Body of pancreas (tissue), 4 donors: ENCODE data around the gene ARHGEF35.
A peak's percentile ranks its signal among the peaks of the same experiment; 100 is the strongest.
"Not testable (repeated sequence)": the region's sequence is repeated elsewhere in the genome, so short reads cannot be mapped to it uniquely, and the experiment has no call there.

Experiments used
- CTCF ChIP-seq, 7 experiments: fragments of 450-650 bp in 4 of 7; fragments of 200-600 bp in 3 of 7; sonication (generic) in 3 of 7; IDR thresholded peaks; one replicate each; pipeline ENCODE4 v1.5.1; 2016 to 2019; ENCODE audit warnings: antibody characterized with exemption in 7 of 7
- POLR2A ChIP-seq, 3 donors: fragments of 450-650 bp; IDR thresholded peaks; one replicate each; pipeline ENCODE4 v1.6.1; 2016; ENCODE audit warnings: antibody characterized with exemption in 3 of 3, mild to moderate bottlenecking in 2 of 3

DNA sequence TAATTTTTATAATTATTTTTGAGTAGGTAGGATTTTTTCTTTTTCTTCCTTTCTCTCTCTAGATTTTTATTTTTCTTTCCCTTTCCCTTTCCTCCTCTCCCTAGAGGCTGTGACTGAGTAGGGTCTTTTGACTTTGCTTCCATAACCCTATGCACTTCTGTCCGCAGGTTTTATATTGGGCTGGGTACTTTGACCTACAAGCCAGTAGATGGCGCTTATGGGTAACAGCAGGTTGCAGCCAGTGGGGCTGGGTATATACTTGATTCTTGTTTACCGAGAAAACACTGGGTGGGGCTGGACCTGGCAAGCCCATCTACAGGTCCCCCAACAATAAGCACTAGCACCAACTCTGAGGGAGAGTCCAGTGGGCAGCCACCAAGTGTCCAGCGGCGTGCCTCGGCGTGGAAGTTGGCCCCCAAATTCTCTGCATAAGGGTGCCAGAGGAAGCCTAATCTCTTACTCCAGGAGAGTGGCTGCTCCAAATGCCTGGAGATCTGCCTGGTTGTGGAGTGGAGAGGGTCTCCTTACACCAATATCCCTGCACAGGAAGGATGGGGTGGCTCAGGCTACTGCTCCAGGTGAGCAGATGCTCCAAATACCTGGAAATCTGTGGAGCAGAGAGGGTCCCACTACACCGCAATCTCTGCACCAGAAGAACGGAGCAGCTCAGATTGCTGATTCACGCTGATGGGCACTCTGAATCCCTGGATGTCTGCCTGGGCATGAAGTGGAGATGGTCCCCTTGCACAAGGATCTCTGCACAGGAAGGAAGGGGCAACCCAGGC, 17.1 kb downstream of the ARHGEF35 start:
- peak in 6 of 7 experiments; percentile 29 to 70 (median 57) for TF ChIP-seq CTCF (IDR thresholded peaks at IDR 0.05)
- TF ChIP-seq POLR2A (IDR thresholded peaks at IDR 0.05): not testable (repeated sequence)
